DOHH2 (cell line): ENCODE measurements around the gene GRIN2A.

Source experiments
- EZH2phosphoT487 ChIP-seq: fragments of 200-600 bp; sonication (generic); IDR thresholded peaks from 2 replicates; pipeline ENCODE4 v1.6.1; 2017; ENCODE audit warnings: borderline replicate concordance, mild to moderate bottlenecking, antibody characterized with exemption, low read length, moderate library complexity, mixed read lengths
- TF ChIP-seq, protein P1 (sequence below): fragments of 200-600 bp; sonication (generic); IDR thresholded peaks from one replicate; pipeline ENCODE4 v1.5.1; 2014; ENCODE audit warnings: antibody characterized with exemption, mild to moderate bottlenecking, low read depth, low read length; ENCODE audit not compliant: poor library complexity, severe bottlenecking

DNA sequence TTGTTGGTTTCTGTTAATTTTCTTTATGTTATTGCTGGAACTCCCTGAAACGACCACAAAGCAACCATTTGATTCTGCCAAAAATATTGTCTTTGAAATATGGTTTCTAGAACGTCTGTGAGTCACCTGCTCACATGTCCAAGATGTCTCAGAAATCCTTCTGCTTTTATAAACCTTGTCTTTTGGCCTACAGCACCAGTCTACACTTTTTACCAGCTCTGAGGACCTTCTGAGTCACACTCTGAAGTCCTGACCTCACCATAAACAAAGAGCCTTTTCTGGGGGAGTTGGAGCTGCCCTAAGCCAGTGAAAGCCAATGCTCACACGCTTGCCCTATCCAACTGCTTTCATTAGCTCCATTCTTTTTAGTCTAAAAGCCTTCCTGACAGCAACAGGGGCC is 55.5 kb downstream of the GRIN2A start:
- TF ChIP-seq, protein P1, sequence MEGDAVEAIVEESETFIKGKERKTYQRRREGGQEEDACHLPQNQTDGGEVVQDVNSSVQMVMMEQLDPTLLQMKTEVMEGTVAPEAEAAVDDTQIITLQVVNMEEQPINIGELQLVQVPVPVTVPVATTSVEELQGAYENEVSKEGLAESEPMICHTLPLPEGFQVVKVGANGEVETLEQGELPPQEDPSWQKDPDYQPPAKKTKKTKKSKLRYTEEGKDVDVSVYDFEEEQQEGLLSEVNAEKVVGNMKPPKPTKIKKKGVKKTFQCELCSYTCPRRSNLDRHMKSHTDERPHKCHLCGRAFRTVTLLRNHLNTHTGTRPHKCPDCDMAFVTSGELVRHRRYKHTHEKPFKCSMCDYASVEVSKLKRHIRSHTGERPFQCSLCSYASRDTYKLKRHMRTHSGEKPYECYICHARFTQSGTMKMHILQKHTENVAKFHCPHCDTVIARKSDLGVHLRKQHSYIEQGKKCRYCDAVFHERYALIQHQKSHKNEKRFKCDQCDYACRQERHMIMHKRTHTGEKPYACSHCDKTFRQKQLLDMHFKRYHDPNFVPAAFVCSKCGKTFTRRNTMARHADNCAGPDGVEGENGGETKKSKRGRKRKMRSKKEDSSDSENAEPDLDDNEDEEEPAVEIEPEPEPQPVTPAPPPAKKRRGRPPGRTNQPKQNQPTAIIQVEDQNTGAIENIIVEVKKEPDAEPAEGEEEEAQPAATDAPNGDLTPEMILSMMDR = no peak
- TF ChIP-seq EZH2phosphoT487 = no peak
